ENCODE measurements around the gene ADCY9.

ADCY9 gene

DNA sequence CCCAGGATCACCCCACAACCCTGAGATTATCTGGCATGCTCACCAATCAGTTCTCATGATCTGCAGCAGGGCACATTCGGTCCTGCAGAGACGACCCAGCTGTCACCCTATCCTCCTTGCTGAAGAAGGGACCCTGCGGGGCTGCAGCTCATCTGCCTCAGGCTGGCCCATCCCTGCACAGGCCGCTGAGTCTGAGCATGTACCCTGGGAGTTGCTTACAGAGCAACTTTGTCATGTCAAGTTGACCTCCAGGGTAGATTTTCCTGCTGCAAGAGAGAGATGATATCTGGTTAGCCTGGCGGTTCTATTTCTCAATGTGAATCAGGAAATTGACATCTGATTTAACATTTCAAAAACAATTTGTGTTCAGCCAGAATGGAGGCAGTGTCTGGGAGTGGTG, 36.0 kb upstream of the ADCY9 start:
- DNase-seq (ENCODE audit: low read depth): no peak
- no peak overlapping the region for H3K4me3 ChIP-seq (ENCODE audit: low read depth, low read length)
- TF ChIP-seq POLR2A (IDR thresholded peaks at IDR 0.05; ENCODE audit: extremely low read depth, insufficient read length): no peak
- TF ChIP-seq, protein P1, sequence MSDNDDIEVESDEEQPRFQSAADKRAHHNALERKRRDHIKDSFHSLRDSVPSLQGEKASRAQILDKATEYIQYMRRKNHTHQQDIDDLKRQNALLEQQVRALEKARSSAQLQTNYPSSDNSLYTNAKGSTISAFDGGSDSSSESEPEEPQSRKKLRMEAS (IDR thresholded peaks at IDR 0.05; ENCODE audit: low read depth, low read length): no peak

DNA sequence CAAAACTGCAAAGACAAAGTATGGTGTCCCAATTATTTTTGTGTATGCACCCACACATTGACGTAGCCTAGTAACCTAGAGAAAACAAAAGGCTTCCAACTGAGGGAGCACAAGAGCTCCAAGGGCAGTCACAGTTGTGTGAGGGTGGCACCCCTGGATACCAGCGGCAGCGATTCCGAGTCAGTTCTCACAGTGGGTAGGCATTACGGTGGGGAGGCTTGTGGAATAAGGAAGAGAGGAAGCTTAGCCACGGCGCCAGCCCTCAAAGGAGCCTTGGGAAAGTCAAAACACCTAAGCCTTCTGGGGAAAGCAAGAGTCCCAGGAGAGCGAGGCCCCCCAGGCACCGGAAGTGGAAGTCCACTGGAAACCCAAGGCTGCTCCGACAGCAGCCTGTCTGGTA, 31.0 kb upstream of the ADCY9 start:
- no peak overlapping the region for H3K4me3 ChIP-seq (ENCODE audit: low read depth, low read length)
- TF ChIP-seq, protein P1 (IDR thresholded peaks at IDR 0.05; ENCODE audit: low read depth, low read length): no peak
- TF ChIP-seq POLR2A (IDR thresholded peaks at IDR 0.05; ENCODE audit: extremely low read depth, insufficient read length): no peak
- TF ChIP-seq, protein P2, sequence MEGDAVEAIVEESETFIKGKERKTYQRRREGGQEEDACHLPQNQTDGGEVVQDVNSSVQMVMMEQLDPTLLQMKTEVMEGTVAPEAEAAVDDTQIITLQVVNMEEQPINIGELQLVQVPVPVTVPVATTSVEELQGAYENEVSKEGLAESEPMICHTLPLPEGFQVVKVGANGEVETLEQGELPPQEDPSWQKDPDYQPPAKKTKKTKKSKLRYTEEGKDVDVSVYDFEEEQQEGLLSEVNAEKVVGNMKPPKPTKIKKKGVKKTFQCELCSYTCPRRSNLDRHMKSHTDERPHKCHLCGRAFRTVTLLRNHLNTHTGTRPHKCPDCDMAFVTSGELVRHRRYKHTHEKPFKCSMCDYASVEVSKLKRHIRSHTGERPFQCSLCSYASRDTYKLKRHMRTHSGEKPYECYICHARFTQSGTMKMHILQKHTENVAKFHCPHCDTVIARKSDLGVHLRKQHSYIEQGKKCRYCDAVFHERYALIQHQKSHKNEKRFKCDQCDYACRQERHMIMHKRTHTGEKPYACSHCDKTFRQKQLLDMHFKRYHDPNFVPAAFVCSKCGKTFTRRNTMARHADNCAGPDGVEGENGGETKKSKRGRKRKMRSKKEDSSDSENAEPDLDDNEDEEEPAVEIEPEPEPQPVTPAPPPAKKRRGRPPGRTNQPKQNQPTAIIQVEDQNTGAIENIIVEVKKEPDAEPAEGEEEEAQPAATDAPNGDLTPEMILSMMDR (IDR thresholded peaks at IDR 0.05; ENCODE audit: low read depth, low read length): no peak
- TF ChIP-seq MYC (IDR thresholded peaks at IDR 0.05; ENCODE audit: low read depth, low read length): no peak
- DNase-seq (ENCODE audit: low read depth): no peak

DNA sequence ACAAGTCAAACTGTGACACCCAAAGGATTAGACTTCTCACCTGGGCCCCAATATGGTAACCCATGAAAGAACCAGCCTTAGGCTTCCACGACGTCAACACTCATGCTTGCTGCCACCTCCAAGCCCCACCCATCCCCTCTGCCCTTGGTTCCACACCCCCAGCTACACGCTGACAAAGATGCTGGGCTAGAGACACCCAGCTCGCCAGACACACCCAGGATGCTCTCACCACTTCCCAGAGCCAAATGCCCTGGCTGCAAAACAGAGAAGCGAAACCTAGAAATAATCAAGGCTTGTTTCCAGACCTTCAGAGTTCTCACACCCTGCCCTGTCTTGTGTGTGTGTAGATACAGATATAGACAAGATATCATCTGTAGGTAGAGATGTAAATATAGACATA, 26.0 kb upstream of the ADCY9 start:
- no peak overlapping the region for H3K4me3 ChIP-seq (ENCODE audit: low read depth, low read length)
- no peak for DNase-seq (ENCODE audit: low read depth)
- TF ChIP-seq, protein P2 (IDR thresholded peaks at IDR 0.05; ENCODE audit: low read depth, low read length): no peak
- TF ChIP-seq, protein P1 (IDR thresholded peaks at IDR 0.05; ENCODE audit: low read depth, low read length): no peak
- no peak for TF ChIP-seq MYC (IDR thresholded peaks at IDR 0.05; ENCODE audit: low read depth, low read length)
- no peak for TF ChIP-seq POLR2A (IDR thresholded peaks at IDR 0.05; ENCODE audit: extremely low read depth, insufficient read length)

DNA sequence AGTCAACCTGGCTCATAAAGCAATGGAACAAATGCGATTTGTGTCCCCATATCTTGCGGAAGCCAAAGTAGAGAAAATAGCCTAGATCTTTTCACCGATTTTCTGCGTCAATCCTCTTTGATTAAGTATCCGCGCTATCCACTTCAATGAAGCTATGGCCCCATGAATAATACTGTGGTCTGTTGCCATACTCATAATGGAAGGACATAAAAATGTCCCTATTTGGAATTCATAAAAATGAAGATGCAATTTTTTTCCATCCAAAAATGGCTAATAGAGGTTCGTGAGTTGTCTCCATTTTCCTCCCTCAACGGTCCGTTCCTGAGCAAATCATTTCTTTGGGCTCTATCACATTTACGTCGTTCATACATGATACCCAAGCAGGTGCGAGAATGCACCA, 25.4 kb upstream of the ADCY9 start:
- no peak for DNase-seq (ENCODE audit: low read depth)
- TF ChIP-seq, protein P1 (IDR thresholded peaks at IDR 0.05; ENCODE audit: low read depth, low read length): no peak
- no peak for TF ChIP-seq POLR2A (IDR thresholded peaks at IDR 0.05; ENCODE audit: extremely low read depth, insufficient read length)
- TF ChIP-seq, protein P2 (IDR thresholded peaks at IDR 0.05; ENCODE audit: low read depth, low read length): no peak
- TF ChIP-seq MYC (IDR thresholded peaks at IDR 0.05; ENCODE audit: low read depth, low read length): no peak
- no peak overlapping the region for H3K4me3 ChIP-seq (ENCODE audit: low read depth, low read length)

DNA sequence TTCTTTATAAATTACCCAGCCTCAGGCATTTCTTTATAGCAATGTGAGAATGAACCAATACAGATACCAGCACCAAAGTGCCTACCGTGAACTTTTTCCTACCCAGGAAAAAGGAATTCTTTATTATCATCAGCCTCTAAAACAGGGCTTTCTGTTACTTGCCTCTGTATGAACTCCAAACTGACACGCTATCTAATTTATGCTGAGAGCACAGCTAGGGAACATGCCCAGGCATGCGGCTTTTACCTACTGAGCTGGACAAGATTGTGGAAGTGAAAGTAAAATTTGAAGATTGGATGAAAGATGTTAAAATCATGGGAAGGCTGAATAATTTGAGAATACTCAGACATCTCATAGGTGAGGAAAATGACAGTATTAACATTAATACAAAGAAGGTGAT, 24.4 kb upstream of the ADCY9 start:
- TF ChIP-seq, protein P1 (IDR thresholded peaks at IDR 0.05; ENCODE audit: low read depth, low read length): no peak
- no peak for TF ChIP-seq POLR2A (IDR thresholded peaks at IDR 0.05; ENCODE audit: extremely low read depth, insufficient read length)
- TF ChIP-seq, protein P2 (IDR thresholded peaks at IDR 0.05; ENCODE audit: low read depth, low read length): no peak
- TF ChIP-seq MYC (IDR thresholded peaks at IDR 0.05; ENCODE audit: low read depth, low read length): no peak
- H3K4me3 ChIP-seq (ENCODE audit: low read depth, low read length): no peak overlapping the region
- no peak for DNase-seq (ENCODE audit: low read depth)

DNA sequence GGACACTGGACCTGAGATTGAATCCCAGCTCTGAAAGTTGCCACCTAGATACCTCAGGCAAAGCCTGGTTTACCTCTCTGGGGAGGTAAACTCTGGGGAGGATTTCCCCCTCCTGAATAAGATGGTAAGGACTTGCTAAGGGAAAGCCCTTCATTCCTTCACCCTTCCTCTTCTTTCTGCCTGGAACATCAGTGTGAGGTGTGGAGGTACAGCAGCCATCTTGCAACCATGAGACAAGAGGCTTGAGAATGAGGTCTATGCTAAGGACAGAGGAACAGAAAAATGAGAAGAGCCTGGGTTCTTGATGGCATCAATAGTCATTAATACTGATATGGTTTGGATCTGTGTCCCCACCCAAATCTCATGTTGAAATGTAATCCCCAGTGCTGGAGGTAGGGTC, 23.7 kb upstream of the ADCY9 start:
- DNase-seq (ENCODE audit: low read depth): no peak
- TF ChIP-seq, protein P1 (IDR thresholded peaks at IDR 0.05; ENCODE audit: low read depth, low read length): no peak
- H3K4me3 ChIP-seq (ENCODE audit: low read depth, low read length): no peak overlapping the region

DNA sequence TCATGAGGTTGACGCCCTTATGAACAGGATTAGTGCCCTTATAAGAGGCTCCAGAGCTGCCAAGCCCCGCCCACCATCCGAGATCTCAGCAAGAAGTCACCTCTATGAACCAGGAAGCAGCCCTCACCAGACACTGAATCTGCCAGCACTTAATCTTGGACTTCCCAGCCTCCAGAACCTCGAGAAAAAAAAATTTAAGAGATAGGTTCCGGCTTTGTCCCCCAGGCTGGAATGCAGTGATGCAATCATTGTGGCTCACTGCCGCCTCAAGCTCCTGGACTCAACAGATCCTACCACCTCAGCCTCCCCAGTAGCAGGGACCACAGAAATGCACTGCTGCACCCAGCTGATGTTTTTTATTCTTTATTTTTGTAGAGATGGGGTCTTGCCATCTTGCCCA, 22.5 kb upstream of the ADCY9 start:
- no peak for DNase-seq (ENCODE audit: low read depth)
- TF ChIP-seq, protein P1 (IDR thresholded peaks at IDR 0.05; ENCODE audit: low read depth, low read length): no peak
- TF ChIP-seq POLR2A (IDR thresholded peaks at IDR 0.05; ENCODE audit: extremely low read depth, insufficient read length) (no peak), MYC (IDR thresholded peaks at IDR 0.05; ENCODE audit: low read depth, low read length) (no peak)
- TF ChIP-seq, protein P2 (IDR thresholded peaks at IDR 0.05; ENCODE audit: low read depth, low read length): no peak
- no peak overlapping the region for H3K4me3 ChIP-seq (ENCODE audit: low read depth, low read length)
